Measurements from ENCODE around the gene SH3RF3. TPM values are rescaled to one million over a fixed set of nuclear protein-coding genes. Genes with fewer than 3 reads are reported as not detected.

SH3RF3 gene
- total RNA-seq, 1 donor from 2014 or later, result 7.3 TPM

GRCh38 chr2:109138449-109138848 is 9.4 kb downstream of the SH3RF3 start:
- DNase-seq (ENCODE audit: low read depth) (no peak), FAIRE-seq (no peak)
- H3K4me3 ChIP-seq (ENCODE audit: insufficient read depth, low read depth, low read length), result no peak overlapping the region
- H3K4me2 ChIP-seq (ENCODE audit: low read length), result no peak overlapping the region
- no peaks in the 10 kb centered on the region for H3K27me3 ChIP-seq (ENCODE audit: insufficient read depth, low read length)
- Mint-ChIP-seq H3K36me3 (ENCODE audit: low read depth, unreplicated experiment) (no peaks in the 10 kb centered on the region), H3K9me3 (ENCODE audit: unreplicated experiment) (no peaks in the 10 kb centered on the region), H3K4me1 (ENCODE audit: low read depth, unreplicated experiment) (peaks cover 4% of the 10 kb centered on the region), H3K4me3 (ENCODE audit: unreplicated experiment) (no peak overlapping the region), H3K27ac (ENCODE audit: unreplicated experiment) (no peak overlapping the region), H3K27me3 (ENCODE audit: low read depth, unreplicated experiment) (peaks cover 48% of the 10 kb centered on the region)
- H3K79me2 ChIP-seq (ENCODE audit: insufficient read depth, low read length), result peaks cover 59% of the 10 kb centered on the region
- no peaks in the 10 kb centered on the region for H3K4me1 ChIP-seq (ENCODE audit: insufficient read depth, low read length)
- H3K36me3 ChIP-seq (ENCODE audit: insufficient read depth, low read length), result no peaks in the 10 kb centered on the region
- peaks cover 89% of the 10 kb centered on the region for H4K20me1 ChIP-seq (ENCODE audit: insufficient read depth, low read length)
- H3K9ac ChIP-seq (ENCODE audit: low read length), result no peak overlapping the region
- H3K9me3 ChIP-seq (ENCODE audit: insufficient read depth, low read depth, low read length), result no peaks in the 10 kb centered on the region
- TF ChIP-seq EZH2 (IDR thresholded peaks at IDR 0.05; ENCODE audit: insufficient read depth, low read length) (no peak), CTCF (IDR thresholded peaks at IDR 0.05; ENCODE audit: insufficient read depth, low read depth, low read length) (no peak)
- H3K27ac ChIP-seq (ENCODE audit: low read depth, low read length), result no peak overlapping the region
- H2AFZ ChIP-seq (ENCODE audit: low read depth, low read length), result no peak overlapping the region

GRCh38 chr2:109139002-109139401 is 10.0 kb downstream of the SH3RF3 start:
- Histone ChIP-seq H3K9me3 (ENCODE audit: insufficient read depth, low read depth, low read length) (no peaks in the 10 kb centered on the region), H3K9ac (ENCODE audit: low read length) (no peak overlapping the region), H3K79me2 (ENCODE audit: insufficient read depth, low read length) (peaks cover 53% of the 10 kb centered on the region), H3K27me3 (ENCODE audit: insufficient read depth, low read length) (no peaks in the 10 kb centered on the region), H3K4me2 (ENCODE audit: low read length) (no peak overlapping the region), H4K20me1 (ENCODE audit: insufficient read depth, low read length) (peaks cover 88% of the 10 kb centered on the region), H3K27ac (ENCODE audit: low read depth, low read length) (no peak overlapping the region), H3K4me1 (ENCODE audit: insufficient read depth, low read length) (no peaks in the 10 kb centered on the region), H3K4me3 (ENCODE audit: insufficient read depth, low read depth, low read length) (no peak overlapping the region), H3K36me3 (ENCODE audit: insufficient read depth, low read length) (no peaks in the 10 kb centered on the region), H2AFZ (ENCODE audit: low read depth, low read length) (no peak overlapping the region)
- Mint-ChIP-seq H3K27ac (ENCODE audit: unreplicated experiment) (no peak overlapping the region), H3K4me3 (ENCODE audit: unreplicated experiment) (no peak overlapping the region), H3K9me3 (ENCODE audit: unreplicated experiment) (no peaks in the 10 kb centered on the region), H3K4me1 (ENCODE audit: low read depth, unreplicated experiment) (peaks cover 4% of the 10 kb centered on the region), H3K27me3 (ENCODE audit: low read depth, unreplicated experiment) (peaks cover 42% of the 10 kb centered on the region), H3K36me3 (ENCODE audit: low read depth, unreplicated experiment) (no peaks in the 10 kb centered on the region)
- no peak for TF ChIP-seq CTCF (IDR thresholded peaks at IDR 0.05; ENCODE audit: insufficient read depth, low read depth, low read length)
- DNase-seq (ENCODE audit: low read depth), result no peak
- no peak for FAIRE-seq

GRCh38 chr2:109139865-109140396 is 10.9 kb downstream of the SH3RF3 start:
- no peak overlapping the region for H3K9ac ChIP-seq (ENCODE audit: low read length)
- no peak overlapping the region for H3K4me2 ChIP-seq (ENCODE audit: low read length)
- H3K4me3 ChIP-seq (ENCODE audit: insufficient read depth, low read depth, low read length), result no peak overlapping the region
- Mint-ChIP-seq H3K4me1 (ENCODE audit: low read depth, unreplicated experiment) (peaks cover 4% of the 10 kb centered on the region), H3K4me3 (ENCODE audit: unreplicated experiment) (no peak overlapping the region), H3K9me3 (ENCODE audit: unreplicated experiment) (no peaks in the 10 kb centered on the region), H3K36me3 (ENCODE audit: low read depth, unreplicated experiment) (no peaks in the 10 kb centered on the region), H3K27ac (ENCODE audit: unreplicated experiment) (no peak overlapping the region), H3K27me3 (ENCODE audit: low read depth, unreplicated experiment) (peaks cover 38% of the 10 kb centered on the region)
- no peaks in the 10 kb centered on the region for H3K9me3 ChIP-seq (ENCODE audit: insufficient read depth, low read depth, low read length)
- H3K27ac ChIP-seq (ENCODE audit: low read depth, low read length), result no peak overlapping the region
- no peaks in the 10 kb centered on the region for H3K27me3 ChIP-seq (ENCODE audit: insufficient read depth, low read length)
- peaks cover 45% of the 10 kb centered on the region for H3K79me2 ChIP-seq (ENCODE audit: insufficient read depth, low read length)
- H3K36me3 ChIP-seq (ENCODE audit: insufficient read depth, low read length), result no peaks in the 10 kb centered on the region
- no peak overlapping the region for H2AFZ ChIP-seq (ENCODE audit: low read depth, low read length)
- H4K20me1 ChIP-seq (ENCODE audit: insufficient read depth, low read length), result peaks cover 84% of the 10 kb centered on the region
- no peaks in the 10 kb centered on the region for H3K4me1 ChIP-seq (ENCODE audit: insufficient read depth, low read length)
- TF ChIP-seq CTCF (IDR thresholded peaks at IDR 0.05; ENCODE audit: insufficient read depth, low read depth, low read length) (no peak), EZH2 (IDR thresholded peaks at IDR 0.05; ENCODE audit: insufficient read depth, low read length) (no peak)
- FAIRE-seq (no peak), DNase-seq (ENCODE audit: low read depth) (no peak)
